HEK293 (cell line): ENCODE results near the gene INPP5A.

Source experiments
- CTCF ChIP-seq: fragments of 450-650 bp; formaldehyde crosslinking; IDR thresholded peaks from 2 replicates; pipeline ENCODE4 v1.5.1; 2016; ENCODE audit warnings: missing biosample characterization, missing genetic modification characterization
- ZFP69B ChIP-seq: fragments of 450-650 bp; formaldehyde crosslinking; IDR thresholded peaks from 2 replicates; pipeline ENCODE4 v1.5.1; 2016; ENCODE audit warnings: missing biosample characterization, missing genetic modification characterization
- ZNF114 ChIP-seq: fragments of 450-650 bp; formaldehyde crosslinking; IDR thresholded peaks from 2 replicates; pipeline ENCODE4 v1.5.0; 2017; ENCODE audit warnings: missing biosample characterization, missing genetic modification characterization
- ZNF19 ChIP-seq: fragments of 450-650 bp; formaldehyde crosslinking; IDR thresholded peaks from 2 replicates; pipeline ENCODE4; 2016; ENCODE audit warnings: missing biosample characterization, missing genetic modification characterization, low read depth
- ZNF677 ChIP-seq: fragments of 450-650 bp; IDR thresholded peaks from 2 replicates; pipeline ENCODE4 v1.5.0; 2018; ENCODE audit warnings: missing biosample characterization, mild to moderate bottlenecking, missing genetic modification characterization, moderate library complexity

DNA sequence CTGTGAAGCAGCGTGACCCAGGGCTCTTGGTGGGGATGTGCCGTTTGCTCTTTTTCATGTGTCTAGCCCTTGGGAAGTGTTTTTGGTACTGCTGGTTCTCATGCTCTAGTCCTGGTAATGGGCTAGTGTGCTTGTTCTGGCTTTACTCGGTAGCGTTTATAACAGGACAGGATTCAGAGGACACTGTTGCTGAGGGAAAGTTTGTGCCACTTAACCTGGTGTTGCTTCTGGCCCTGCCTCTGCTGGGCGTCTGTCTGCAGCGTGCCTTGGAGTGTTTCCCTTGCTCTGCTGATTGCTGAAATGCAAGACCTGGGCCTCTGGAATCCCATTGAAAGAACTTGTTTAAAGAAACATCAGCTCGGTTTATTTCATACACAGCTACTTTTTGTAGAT, 35.0 kb downstream of the INPP5A start:
- TF ChIP-seq CTCF (tag by site-specific recombination) (no peak), ZFP69B (no peak), ZNF19 (no peak), ZNF677 (tag by site-specific recombination) (no peak), ZNF114 (no peak)
